SHP77 treated with DMSO at 0.1 percent for 48 hours (cell line): ENCODE results near the gene MRPL2.
A peak's percentile ranks its signal among the peaks of the same experiment; 100 is the strongest.
"Not testable (repeated sequence)": the region's sequence is repeated elsewhere in the genome, so short reads cannot be mapped to it uniquely, and the experiment has no call there.

ENCODE experiments used
- DNase-seq: peaks from one replicate; lab custom pipeline; 2025; lab: John Stamatoyannopoulos, UW

Gene MRPL2

GRCh38 chr6:43082806-43083655 lies 23.8 kb upstream of the MRPL2 start:
- no peak for DNase-seq

- DNase-seq: not testable (repeated sequence)
Measured at GRCh38 chr6:43081922-43082321, 22.7 kb upstream of the MRPL2 start.

- no peak for DNase-seq
Measured at GRCh38 chr6:43081043-43081442, 21.8 kb upstream of the MRPL2 start.

- DNase-seq: no peak
Measured at GRCh38 chr6:43078691-43079090, 19.5 kb upstream of the MRPL2 start.

- DNase-seq: no peak
Measured at GRCh38 chr6:43077981-43078511, 18.8 kb upstream of the MRPL2 start.

GRCh38 chr6:43077333-43077809 lies 18.1 kb upstream of the MRPL2 start:
- DNase-seq: no peak

- DNase-seq: no peak
Measured at GRCh38 chr6:43076464-43077332, 17.5 kb upstream of the MRPL2 start.

DNA sequence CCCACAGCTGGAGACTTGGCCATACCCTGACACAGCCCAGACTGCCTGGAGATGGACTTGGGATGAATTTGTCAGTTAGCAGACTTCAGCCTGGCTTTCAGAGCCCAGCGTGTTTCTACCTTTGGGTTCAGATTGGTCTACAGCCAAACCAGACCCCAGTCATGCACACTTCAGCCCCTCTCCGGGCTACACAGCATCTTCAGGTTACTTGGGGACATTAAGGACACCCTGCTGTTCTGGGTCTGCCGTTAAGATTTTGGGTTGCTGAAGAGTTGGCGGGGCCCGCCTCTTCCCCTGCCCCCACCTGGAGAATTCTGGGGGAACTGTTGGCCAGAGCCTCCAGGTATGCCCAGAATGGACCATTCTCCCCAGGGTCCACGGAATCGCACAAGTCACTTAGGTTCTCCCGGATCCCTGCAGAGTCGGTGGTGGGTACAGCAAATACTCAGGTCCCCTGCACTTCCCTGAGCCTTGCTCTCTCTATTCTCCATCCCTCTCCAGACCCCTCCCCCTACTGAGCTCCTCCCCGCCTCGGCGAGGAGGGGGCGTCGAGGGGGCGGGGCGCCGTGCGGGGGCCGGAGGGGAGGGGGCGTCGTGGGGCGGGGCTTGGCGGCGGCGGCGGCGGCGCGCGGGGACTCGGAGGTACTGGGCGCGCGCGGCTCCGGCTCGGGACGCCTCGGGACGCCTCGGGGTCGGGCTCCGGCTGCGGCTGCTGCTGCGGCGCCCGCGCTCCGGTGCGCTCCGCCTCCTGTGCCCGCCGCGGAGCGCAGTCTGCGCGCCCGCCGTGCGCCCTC lies 16.6 kb upstream of the MRPL2 start, which contains the start of gene PTK7:
Gene PTK7 (plus strand): TSS at position 645 of the 794 bp plus-strand sequence. CDS start 175 bp downstream, outside the sequence.
- DNase-seq: no peak

DNA sequence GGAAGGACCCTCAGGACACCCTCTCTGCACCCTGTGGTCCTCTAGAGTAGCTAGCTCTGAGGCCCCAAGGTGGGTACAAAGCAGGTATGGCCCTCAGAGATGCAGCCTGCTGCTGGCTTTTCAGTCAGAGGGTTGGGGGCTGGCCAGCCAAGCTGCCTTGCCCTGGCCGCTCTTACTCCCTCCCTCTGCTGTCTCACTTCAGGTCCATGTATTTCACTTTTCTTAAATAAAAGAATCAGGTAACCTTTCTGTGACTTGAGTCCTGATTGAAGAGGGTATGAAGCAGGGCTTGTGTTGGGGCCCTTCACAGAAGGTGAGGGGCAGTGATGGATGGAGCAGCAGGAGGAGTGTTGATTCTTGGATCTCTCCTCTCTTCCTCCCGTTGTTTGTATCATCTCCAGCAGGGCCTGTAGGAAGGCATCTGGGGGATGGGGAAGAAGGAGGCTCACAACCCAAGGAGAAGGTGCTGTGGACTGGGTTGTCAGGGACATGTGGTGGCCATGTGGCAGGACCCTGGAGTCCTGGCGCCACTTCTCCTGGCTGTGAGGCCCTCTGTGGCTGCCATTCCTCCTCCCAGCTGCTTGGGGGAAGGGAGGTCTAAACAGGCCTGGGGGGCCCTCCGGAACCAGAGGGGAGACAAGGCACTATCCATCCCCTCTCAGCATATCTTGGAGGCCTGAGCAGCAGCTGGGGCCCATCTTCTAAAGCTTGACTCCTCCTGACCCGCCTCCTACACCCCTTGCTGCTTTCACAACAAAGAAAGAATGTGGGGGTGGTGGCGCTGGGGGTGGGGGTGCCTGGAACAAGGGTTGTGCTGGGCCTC lies 15.8 kb upstream of the MRPL2 start:
- DNase-seq: no peak

DNA sequence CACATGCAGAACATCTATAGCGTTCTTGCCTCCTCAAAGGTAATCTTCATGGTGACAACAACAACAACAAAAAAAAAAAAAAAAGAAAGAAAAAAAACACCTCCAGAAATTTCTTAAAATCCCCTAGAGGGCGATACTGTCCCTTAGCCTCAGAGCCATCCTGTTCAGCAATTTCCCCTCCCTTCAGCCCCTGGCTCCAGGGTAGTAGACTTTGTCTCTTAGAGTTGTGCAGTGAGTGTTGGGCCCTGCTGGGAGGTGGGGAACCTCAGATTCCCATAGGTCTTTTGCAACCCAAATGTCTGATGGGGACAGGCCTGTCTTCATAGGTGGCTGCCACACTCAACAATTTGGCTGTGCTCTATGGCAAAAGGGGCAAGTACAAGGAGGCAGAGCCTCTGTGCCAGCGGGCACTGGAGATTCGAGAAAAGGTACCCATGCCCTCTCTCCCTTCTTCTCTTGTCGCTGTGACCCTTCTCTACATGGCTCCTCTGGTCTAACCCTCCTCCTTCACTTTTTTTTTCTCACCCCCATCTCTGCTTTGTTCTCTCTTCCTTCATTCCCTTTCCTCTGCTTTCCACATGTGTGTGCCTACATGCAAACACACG lies 10.9 kb upstream of the MRPL2 start:
- DNase-seq: peak; percentile 16

GRCh38 chr6:43062818-43063217 lies 3.6 kb upstream of the MRPL2 start:
- no peak for DNase-seq

GRCh38 chr6:43061861-43062260 lies 2.6 kb upstream of the MRPL2 start:
- DNase-seq: no peak

DNA sequence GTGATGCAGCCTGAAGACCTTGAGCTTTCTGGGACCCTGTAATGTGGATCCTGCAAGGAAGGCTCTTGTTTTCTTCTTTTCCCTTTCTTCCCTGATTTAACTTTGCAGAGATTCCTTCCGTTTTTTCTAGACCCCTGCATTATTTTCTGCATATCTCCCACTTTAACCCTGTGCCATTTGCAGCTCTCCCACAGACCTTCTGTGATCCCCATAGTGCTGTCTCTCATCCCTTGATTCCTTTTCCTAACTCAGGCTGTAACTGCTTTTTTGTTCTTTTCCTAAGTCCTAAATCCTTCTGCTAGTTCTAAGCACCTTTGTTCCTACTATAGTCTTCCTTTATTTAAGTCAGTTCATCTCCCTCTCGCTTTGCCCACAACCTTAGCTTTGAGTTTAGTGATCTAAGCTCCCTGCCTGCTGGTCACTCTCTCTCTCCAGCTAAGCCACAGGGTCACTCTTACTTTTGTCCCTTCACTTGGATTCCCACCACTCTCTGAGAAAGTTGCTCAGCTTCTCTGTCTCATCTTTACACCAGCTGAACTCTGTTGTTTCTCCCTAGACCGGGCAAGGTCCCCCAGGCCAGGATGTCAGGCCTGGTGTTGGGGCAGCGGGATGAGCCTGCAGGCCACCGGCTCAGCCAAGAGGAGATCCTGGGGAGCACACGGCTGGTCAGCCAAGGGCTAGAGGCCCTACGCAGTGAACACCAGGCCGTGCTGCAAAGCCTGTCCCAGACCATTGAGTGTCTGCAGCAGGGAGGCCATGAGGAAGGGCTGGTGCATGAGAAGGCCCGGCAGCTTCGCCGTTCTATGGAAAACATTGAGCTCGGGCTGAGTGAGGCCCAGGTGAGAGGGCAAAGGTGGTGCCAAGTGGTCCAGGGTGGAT lies 1.8 kb upstream of the MRPL2 start:
- DNase-seq: no peak

DNA sequence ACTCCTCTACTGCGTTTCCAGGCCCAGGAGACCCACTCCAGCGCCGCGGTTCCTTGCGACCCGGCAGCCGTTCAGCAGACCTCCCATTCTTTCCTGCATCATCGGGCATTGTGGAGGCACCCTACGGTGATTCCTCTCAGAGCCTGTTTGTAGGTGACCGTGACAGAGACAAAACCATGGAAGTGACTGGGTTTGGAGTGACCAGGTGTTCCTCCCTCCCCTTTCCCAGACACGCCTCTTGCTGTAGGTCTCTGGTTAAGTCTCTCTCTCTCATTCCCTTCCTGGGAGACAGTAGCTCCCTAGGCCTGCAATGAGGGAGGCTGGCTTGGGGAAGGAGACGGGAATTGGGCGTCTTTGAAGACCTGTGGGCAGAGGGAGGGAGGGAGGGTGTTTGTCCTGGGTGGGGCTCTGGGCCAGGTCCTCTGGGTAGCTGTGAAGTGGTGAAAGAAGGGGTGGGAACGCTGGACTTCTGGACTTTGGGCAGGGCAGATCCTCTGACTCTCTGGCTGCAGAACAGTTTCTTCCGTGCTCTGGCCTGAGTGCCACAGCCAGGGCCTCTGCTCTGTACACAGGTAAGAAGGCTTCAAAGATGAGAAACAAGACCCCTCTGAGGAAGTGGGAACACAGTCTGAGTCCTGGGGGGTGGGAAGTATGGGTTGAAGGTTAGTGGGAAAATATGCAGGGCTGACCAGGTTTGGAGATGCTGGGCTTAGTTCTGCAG lies 960 bp upstream of the MRPL2 start:
- DNase-seq: no peak

DNA sequence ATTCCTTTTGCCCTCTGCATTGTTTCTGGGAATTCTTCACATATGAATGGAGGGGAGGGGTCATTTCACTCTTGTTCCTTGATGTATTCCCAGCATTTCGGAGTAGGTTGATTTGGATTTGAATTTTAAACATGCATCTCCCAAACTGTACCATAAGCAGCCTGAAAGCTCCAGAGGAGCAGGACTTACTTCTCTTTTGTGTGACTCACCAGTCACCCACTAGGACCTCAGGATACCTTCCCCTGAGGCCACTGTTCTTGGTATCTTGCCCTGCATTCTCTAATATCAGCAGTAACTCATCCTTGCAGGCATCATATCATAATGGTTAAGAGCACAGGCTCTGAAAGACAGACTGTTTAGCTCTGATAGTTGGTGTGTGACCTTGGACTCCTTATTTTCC lies 703 bp downstream of the MRPL2 start:
- no peak for DNase-seq

- DNase-seq: no peak
Measured at GRCh38 chr6:43055966-43056365, 3.3 kb downstream of the MRPL2 start.

- DNase-seq: no peak
Measured at GRCh38 chr6:43054206-43054943, 4.9 kb downstream of the MRPL2 start.
